Pancreas (tissue), 10 donors: Measurements from ENCODE around the gene TINCR. TPM values are rescaled to one million over a fixed set of nuclear protein-coding genes. Genes with fewer than 3 reads are reported as not detected.
"Not testable (repeated sequence)": the region's sequence is repeated elsewhere in the genome, so short reads cannot be mapped to it uniquely, and the experiment has no call there.

Experiments
- ATAC-seq, 4 donors: fragments of 200-7000 bp; cut with Tn5 transposase; one replicate each; pipeline versions ENCODE4 v1.8.0 to v1.9.1; 2020; ENCODE audit warnings: mild to moderate bottlenecking in 4 of 4, moderate library complexity in 4 of 4
- DNase-seq, 6 donors: peaks; one replicate each; pipeline ENCODE4 v3.0.0-alpha.2; 2020
- FAIRE-seq: peaks from 2 replicates; lab custom pipeline; 2012; peaks lifted over from hg19 to GRCh38; lab: Jason Lieb, UNC
- H3K27ac ChIP-seq, 4 donors: fragments of 200-600 bp; sonication (generic); 1 replicate in 3 of 4; 2 replicates in 1 of 4; pipeline versions ENCODE4 v1.5.0 to v1.8.0; 2020
- H3K27me3 ChIP-seq, 4 donors: fragments of 200-600 bp; one replicate each; pipeline ENCODE4 v1.8.0; 2021
- H3K36me3 ChIP-seq, 3 donors: fragments of 200-600 bp; sonication (generic) in 1 of 3; one replicate each; pipeline versions ENCODE4 v1.5.0 to v1.8.0; 2020 to 2021
- H3K4me1 ChIP-seq, 3 donors: fragments of 200-600 bp; one replicate each; pipeline ENCODE4 v1.8.0; 2021
- H3K4me3 ChIP-seq, 4 donors: fragments of 200-600 bp; sonication (generic) in 2 of 4; one replicate each; pipeline versions ENCODE4 v1.5.0 to v1.8.0; 2020 to 2021
- H3K9me3 ChIP-seq, 4 donors: fragments of 200-600 bp; one replicate each; pipeline ENCODE4 v1.8.0; 2021
- WGBS, 2 donors: extraction: QIAGEN DNeasy Blood & Tissue Kit; methylation state at CpG; one replicate each; pipeline ENCODE4 v1.1.7; 2013; 5-methylcytosine and 5-hydroxymethylcytosine counted together
- intact Hi-C, 3 donors: fragments of 100-400 bp; cut with DNase I; formaldehyde crosslinking; loops; one replicate each; pipeline versions ENCODE4 v1.11.1 to v1.14.2; 2022
- polyA plus RNA-seq, 2 donors: library from polyadenylated mRNA; stranded (reverse); fragments of 200-250 nt; gene quantifications; one replicate each; pipeline ENCODE4 v1.2.3, GENCODE V29; 2013
- total RNA-seq, 6 donors: library from RNA; stranded (reverse); fragmentation: NEBNext Ultra II Directional in 4 of 6; extraction: Animal tissue kit (Norgen Biotek cat#: 25700) in 4 of 6; gene quantifications; one replicate each; pipeline versions ENCODE4 v1.2.1 to v1.2.4, GENCODE V29; 2021 to 2023
- TF ChIP-seq, protein P1 (sequence below), 4 donors: fragments of 200-600 bp; sonication (generic) in 3 of 4; IDR thresholded peaks; one replicate each; pipeline versions ENCODE4 v1.5.0 to v1.8.0; 2021; ENCODE audit warnings: antibody characterized with exemption in 4 of 4
- donor health status: healthy with polysubstance abuse.
- donor health status: DM: no; HTN: no; CAD: no; lungs with moderate emphysema.
- donor health status: DM: no; HTN: no; CAD: no.
- donor health status: control.
- donor health status: control.
- donor health status: Bipolar disorder and iron deficiency.
- donor health status: DM: yes; HTN: yes; CAD: no.
- donor health status: DM: no; HTN: no; CAD: no.
- donor health status: DM: no; HTN: no; CAD: no.
- donor health status: DM: yes; HTN: yes; CAD: no.

TINCR gene
- total and polyA plus RNA-seq, 8 donors, result 0.09 to 0.85 (median 0.22) TPM; not detected in 1

DNA sequence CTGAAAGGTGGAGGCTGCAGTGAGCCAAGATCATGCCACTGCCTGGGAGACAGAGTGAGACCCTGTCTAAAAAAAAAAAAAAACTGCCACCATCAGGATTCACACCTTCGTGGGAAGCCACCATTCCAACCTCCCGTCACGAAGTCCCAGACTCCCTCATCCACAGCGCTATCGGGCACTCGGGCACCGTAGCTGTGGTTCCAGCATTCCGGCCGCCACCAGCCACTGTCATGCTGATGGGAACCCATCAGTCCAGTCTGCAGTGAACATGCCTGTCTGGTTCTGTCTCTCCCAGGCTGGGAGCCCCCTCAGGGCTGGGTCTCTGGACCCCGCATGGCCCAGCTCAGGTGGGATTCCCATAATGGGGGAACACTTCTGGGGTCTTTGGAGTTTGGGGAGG lies 27.5 kb downstream of the TINCR start:
- ATAC-seq, result no peak
- 84 to 93% methylated on average over 10 of the region's 10 CpGs for WGBS, 2 donors
- Histone ChIP-seq H3K36me3 (no peaks in the 10 kb centered on the region), H3K4me1 (no peaks in the 10 kb centered on the region), H3K27ac (no peak overlapping the region), H3K27me3 (no peaks in the 10 kb centered on the region), H3K4me3 (no peak overlapping the region), H3K9me3 (no peaks in the 10 kb centered on the region)
- TF ChIP-seq, protein P1, sequence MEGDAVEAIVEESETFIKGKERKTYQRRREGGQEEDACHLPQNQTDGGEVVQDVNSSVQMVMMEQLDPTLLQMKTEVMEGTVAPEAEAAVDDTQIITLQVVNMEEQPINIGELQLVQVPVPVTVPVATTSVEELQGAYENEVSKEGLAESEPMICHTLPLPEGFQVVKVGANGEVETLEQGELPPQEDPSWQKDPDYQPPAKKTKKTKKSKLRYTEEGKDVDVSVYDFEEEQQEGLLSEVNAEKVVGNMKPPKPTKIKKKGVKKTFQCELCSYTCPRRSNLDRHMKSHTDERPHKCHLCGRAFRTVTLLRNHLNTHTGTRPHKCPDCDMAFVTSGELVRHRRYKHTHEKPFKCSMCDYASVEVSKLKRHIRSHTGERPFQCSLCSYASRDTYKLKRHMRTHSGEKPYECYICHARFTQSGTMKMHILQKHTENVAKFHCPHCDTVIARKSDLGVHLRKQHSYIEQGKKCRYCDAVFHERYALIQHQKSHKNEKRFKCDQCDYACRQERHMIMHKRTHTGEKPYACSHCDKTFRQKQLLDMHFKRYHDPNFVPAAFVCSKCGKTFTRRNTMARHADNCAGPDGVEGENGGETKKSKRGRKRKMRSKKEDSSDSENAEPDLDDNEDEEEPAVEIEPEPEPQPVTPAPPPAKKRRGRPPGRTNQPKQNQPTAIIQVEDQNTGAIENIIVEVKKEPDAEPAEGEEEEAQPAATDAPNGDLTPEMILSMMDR (IDR thresholded peaks at IDR 0.05), result no peak
- DNase-seq, result no peak
- intact Hi-C loops, result no loop called here
- no peak for FAIRE-seq

DNA sequence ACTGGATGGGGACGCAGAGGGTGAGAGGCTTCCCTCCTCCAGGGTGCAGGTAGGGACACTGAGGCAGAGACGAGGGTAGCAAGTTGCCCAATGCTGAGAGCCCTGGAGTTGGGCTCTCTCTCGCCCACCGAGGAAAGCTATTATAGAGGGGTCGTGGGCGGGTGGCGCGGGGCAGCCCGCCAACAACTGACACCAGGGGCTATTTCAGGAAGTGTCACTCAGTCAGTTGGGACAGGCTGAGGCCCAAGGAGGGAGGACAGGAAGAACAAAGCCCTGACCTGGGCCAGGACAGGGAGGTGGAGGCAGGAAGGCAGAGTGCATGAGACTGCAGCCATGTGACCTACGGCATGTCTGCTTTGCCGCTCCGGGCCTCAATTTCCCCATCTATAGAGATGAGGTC lies 29.9 kb downstream of the TINCR start:
- intact Hi-C loops, result no loop called here
- FAIRE-seq, result no peak
- WGBS, 2 donors, result 88 to 93% methylated on average over 12 of the region's 12 CpGs

DNA sequence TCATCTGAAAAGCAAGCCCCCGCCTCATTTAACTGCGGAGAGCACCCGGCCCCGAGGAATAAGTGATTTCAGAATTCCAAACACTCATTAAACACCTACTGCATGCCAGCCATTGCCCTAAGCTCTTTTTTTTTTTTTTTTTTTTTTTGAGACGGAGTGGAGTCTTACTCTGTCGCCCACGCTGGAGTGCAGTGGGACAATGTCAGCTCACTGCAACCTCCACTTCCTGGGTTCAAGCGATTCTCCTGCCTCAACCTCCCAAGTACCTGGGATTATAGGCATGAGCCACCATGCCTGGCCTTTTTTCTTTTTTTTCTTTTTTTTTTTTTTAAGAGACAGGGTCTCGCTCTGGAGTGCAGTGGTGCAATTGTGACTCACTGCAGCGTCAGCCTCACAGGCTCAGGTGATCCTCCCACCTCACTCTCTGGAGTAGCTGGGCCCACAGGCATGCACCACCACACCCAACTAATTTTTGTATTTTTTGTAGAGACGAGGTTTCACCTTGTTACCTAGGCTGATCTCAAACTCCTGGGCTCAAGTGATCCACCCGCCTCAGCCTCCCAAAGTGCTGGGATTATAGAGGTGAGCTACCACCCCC lies 30.7 kb downstream of the TINCR start:
- DNase-seq, ATAC-seq, H3K27ac ChIP-seq, H3K9me3 ChIP-seq, H3K27me3 ChIP-seq, H3K36me3 ChIP-seq, intact Hi-C loops, FAIRE-seq, H3K4me1 ChIP-seq, H3K4me3 ChIP-seq: not testable (repeated sequence)
- 76 to 88% methylated on average over 12 of the region's 12 CpGs for WGBS, 2 donors

More for the DNA sequence above, 29.9 kb downstream of the TINCR start:
- H3K27me3 ChIP-seq, result no peaks in the 10 kb centered on the region
- H3K27ac ChIP-seq, result no peak overlapping the region
- no peaks in the 10 kb centered on the region for H3K9me3 ChIP-seq
- H3K4me1 ChIP-seq, result no peaks in the 10 kb centered on the region
- TF ChIP-seq, protein P1 (IDR thresholded peaks at IDR 0.05), result no peak
- no peaks in the 10 kb centered on the region for H3K36me3 ChIP-seq
- no peak for DNase-seq
- no peak for ATAC-seq
- no peak overlapping the region for H3K4me3 ChIP-seq

DNA sequence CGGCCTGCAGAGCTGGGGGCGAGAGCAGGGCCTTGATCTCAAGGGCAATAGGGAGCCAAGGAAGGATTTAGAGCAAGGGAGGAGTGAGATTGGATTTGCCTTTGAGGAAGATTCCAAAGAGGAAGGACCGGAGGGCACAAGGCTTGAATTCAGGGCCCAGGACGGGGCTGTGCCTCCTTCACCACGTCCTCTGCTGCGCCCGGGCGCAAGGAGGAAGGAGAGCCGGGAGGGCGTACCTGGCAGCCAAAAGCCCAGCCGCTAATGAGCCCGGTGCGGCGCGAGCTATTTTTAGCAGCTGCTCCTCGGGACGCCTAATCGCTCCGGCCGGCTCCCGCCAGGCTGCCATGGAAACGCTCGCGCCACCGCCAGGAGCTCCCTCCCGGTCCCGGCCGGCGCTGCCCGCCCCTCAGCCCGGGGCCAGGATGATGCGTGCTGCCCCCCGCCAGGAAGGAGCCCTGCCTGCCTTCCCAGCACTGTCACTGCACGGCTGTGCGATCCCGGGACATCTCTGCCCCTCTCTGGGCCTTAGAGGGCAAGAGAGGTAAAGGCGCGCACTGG lies 31.3 kb downstream of the TINCR start:
- ATAC-seq, result peak; percentile 90 to 97 (median 91)
- intact Hi-C loops, result no loop called here
- Histone ChIP-seq H3K27me3 (no peaks in the 10 kb centered on the region), H3K4me1 (no peaks in the 10 kb centered on the region), H3K9me3 (no peaks in the 10 kb centered on the region), H3K27ac (no peak overlapping the region), H3K4me3 (peak overlapping the region in 1 of 4 donors; percentile 6), H3K36me3 (no peaks in the 10 kb centered on the region)
- FAIRE-seq, result no peak
- WGBS, 2 donors, result 5% methylated on average over 25 to 38 of the region's 38 CpGs
- TF ChIP-seq, protein P1 (IDR thresholded peaks at IDR 0.05), result no peak
- peak; percentile 37 to 88 (median 72) for DNase-seq

DNA sequence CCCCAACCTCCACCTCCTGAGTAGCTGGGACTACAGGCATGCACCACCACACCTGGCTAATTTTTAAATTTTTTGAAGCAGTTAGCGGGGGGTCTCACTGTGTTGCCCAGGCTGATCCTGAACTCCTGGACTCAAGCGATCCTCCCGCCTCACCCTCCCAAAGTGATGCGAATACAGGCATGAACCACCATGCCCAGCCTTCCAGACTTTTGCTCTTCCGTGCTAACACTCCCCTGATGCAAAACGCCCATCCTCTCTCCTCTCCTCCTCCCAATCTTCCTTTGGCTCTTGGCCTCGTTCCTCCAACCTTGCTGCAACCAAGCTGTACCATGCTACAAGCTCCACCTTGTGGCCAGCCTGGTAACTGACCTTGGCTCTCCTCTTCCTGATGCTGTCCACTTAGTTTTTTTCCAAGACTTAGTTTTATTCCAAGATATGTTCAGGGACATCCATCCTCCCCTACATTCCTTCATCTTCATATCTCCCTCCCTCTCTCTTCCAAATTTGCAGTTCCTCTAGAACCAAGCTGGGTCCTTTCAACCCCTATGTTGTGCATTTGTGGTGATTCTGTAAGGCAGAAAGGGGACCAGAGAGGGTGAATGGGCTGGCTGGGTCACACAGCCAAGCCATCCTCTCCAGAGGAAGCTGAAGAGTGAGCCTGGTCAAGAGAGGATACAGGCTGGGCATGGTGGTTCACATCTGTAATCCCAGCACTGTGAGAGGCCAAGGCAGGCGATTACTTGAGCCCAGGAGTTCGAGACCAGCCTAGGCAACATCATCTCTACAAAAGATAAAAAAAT lies 32.8 kb downstream of the TINCR start:
- WGBS, 2 donors, result 73 to 81% methylated on average over 9 of the region's 9 CpGs
- no peak for ATAC-seq
- no peak for DNase-seq
- intact Hi-C loops, result no loop called here
- Histone ChIP-seq H3K36me3 (no peaks in the 10 kb centered on the region), H3K27me3 (no peaks in the 10 kb centered on the region), H3K4me1 (no peaks in the 10 kb centered on the region), H3K4me3 (no peak overlapping the region), H3K9me3 (no peaks in the 10 kb centered on the region), H3K27ac (no peak overlapping the region)
- TF ChIP-seq, protein P1 (IDR thresholded peaks at IDR 0.05), result peak in 1 of 4 donors; percentile 10
- FAIRE-seq, result no peak
